ENCODE measurements around the gene KIRREL2.

The KIRREL2 gene

DNA sequence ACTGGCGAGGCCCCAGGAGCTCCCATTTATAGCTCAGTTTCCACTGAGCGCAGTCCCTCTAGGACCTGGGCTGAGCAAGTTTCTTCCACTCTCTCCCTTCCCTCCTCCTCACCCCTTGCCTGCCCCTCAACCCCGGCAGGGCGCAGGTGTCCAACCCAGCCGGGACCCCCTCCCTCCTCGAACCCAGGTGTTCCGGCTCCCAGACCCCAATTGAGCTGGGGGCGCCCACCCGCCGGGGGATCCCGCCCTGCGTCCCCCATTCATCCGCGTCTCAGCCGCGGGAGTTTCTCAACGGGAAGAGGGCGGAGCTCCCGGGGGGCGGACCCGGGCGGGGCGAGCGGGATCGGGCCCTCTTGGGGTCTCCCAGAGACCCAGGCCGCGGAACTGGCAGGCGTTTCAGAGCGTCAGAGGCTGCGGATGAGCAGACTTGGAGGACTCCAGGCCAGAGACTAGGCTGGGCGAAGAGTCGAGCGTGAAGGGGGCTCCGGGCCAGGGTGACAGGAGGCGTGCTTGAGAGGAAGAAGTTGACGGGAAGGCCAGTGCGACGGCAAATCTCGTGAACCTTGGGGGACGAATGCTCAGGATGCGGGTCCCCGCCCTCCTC lies at the start of gene KIRREL2:
Gene KIRREL2 (plus strand): TSS at position 366 of the 604 bp plus-strand sequence. CDS start 209 bp downstream, at position 575.
- no peaks in the 10 kb centered on the region for H3K36me3 ChIP-seq (replicated peaks)
- H3K4me3 ChIP-seq, result peak within 1 kb of the TSS; percentile 50
- in situ Hi-C loops (cut with MboI; ENCODE audit: low sequenced_read_pairs), result no loop called here
- H3K4me1 ChIP-seq, result peaks cover 6% of the 10 kb centered on the region
- H3K27me3 ChIP-seq (ENCODE audit: low read depth), result no peaks in the 10 kb centered on the region
- no peaks in the 10 kb centered on the region for H3K9me3 ChIP-seq
- peak in 1 of 2 experiments; percentile 74 for DNase-seq (ENCODE audit: low spot score in 2 of 2)

DNA sequence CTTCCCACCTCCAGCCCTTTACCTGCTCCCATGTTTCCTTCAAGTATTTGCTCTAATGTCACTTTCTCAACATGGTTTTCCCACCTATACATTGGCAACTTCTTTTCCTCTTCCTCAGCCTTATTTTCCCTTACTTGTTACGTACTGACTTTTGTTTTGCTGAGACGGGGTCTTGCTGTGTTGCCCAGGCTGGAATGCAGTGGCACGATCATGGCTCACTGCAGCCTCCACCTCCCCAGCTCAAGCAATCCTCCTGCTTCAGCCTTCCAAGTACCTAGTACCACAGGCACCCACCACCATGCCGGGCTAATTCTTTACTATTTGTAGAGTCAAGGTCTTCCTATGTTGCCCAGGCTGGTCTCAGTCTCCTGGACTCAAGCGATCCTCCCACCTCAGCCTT lies 49.1 kb upstream of the KIRREL2 start:
- H3K36me3 ChIP-seq (replicated peaks), result no peaks in the 10 kb centered on the region
- H3K4me1 ChIP-seq, result no peaks in the 10 kb centered on the region
- in situ Hi-C loops (cut with MboI; ENCODE audit: low sequenced_read_pairs), result no loop called here
- H3K4me3 ChIP-seq, result no peak overlapping the region
- DNase-seq (ENCODE audit: low spot score in 2 of 2), result no peak
- H3K9me3 ChIP-seq, result no peaks in the 10 kb centered on the region
- peaks cover 3% of the 10 kb centered on the region; the same call in 1 of the 2 replicates for H3K27me3 ChIP-seq (ENCODE audit: low read depth)

DNA sequence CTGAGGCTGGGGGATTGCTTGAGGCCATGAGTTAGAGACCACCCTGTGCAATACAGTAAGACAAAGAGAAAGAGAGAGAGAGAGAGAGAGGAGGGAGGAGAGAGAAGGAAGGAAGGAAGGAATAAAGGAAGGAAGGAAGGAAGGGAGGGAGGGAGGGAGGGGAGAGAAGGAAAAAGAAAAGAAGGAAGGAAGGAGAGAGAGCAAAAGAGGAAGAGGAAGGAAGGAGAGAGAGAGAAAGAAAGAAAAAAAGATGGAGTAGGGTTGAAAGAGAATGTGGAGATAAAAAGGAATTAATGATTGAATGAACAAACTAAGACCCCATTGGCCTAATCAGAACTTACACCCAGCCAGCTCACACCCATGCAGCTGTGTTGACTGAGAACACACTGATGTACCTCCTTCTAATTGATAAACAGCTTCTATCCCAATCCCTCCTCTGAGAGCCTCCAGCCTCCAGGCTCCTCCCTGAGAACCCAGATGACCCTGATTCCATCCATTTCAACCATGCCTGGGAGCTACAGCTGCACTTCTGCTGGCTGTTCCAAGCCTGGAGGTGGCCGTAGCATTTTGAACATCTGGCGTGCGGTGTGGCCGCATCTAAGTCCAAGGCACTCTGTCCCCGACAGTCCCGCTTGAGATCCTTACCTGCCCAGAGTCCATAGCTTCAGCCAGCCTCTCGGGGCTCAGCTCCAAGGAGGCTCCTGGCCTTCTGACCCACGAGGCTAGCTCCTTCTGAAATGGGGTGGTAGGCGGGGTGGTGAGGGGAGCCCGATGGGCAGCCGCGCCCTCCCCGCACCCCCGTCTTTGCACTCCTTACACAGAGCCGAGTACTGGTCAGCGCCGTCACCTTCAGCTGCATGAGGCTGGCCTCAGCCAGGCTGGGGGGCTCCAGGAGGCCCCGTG lies 45.1 kb upstream of the KIRREL2 start:
- Histone ChIP-seq H3K27me3 (ENCODE audit: low read depth) (no peaks in the 10 kb centered on the region), H3K4me1 (no peaks in the 10 kb centered on the region), H3K9me3 (no peaks in the 10 kb centered on the region), H3K36me3 (replicated peaks) (no peaks in the 10 kb centered on the region), H3K4me3 (no peak overlapping the region)
- DNase-seq (ENCODE audit: low spot score in 2 of 2), result no peak
- in situ Hi-C loops (cut with MboI; ENCODE audit: low sequenced_read_pairs), result no loop called here

DNA sequence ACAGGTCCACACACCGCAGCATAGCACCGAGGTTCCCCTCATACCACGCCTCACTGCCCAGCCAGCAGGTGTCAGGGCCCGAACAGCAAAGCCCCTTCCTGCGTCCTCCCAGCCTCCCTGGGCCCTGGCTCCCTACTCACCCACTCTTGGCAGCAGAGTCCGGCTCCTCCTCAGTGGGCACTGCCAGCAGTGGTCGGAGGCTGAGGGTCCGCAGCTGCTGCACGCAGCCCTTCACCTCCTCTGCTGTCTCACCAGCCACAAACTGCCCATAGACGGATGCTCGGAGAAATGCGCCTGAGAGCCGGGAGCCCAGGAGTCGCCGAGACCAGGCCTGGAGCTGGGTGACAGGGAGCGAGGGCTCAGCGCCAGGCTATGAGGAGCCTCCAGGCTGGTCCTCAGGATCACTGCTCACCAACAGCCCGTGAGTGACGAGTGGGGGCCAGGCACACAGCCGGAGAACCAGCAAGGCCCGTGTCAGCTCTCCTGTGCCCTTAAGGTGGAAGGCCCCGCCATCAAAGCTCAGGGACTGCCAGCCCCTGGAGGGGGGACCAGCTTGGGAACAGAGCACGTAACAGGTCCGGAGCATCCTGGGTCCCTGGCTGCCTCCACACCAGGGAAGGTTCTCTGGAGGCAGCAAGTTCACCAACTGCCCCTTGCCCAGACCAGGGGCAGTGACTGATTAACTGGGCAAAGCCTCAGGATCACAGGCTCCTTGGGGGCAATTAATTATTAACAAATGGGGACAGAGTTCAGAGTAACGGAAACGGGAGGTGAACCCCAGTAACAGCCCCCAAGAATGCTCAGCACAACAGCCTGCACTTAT lies 44.3 kb upstream of the KIRREL2 start, which contains the start of gene PRODH2:
Gene PRODH2 (minus strand): TSS at position 626 of the 823 bp plus-strand sequence. CDS start 40 bp downstream, at position 586.
- Histone ChIP-seq H3K9me3 (no peaks in the 10 kb centered on the region), H3K4me3 (no peak within 1 kb of the TSS), H3K36me3 (replicated peaks) (no peaks in the 10 kb centered on the region), H3K27me3 (ENCODE audit: low read depth) (no peaks in the 10 kb centered on the region), H3K4me1 (no peaks in the 10 kb centered on the region)
- in situ Hi-C loops (cut with MboI; ENCODE audit: low sequenced_read_pairs), result no loop called here
- DNase-seq (ENCODE audit: low spot score in 2 of 2), result no peak

DNA sequence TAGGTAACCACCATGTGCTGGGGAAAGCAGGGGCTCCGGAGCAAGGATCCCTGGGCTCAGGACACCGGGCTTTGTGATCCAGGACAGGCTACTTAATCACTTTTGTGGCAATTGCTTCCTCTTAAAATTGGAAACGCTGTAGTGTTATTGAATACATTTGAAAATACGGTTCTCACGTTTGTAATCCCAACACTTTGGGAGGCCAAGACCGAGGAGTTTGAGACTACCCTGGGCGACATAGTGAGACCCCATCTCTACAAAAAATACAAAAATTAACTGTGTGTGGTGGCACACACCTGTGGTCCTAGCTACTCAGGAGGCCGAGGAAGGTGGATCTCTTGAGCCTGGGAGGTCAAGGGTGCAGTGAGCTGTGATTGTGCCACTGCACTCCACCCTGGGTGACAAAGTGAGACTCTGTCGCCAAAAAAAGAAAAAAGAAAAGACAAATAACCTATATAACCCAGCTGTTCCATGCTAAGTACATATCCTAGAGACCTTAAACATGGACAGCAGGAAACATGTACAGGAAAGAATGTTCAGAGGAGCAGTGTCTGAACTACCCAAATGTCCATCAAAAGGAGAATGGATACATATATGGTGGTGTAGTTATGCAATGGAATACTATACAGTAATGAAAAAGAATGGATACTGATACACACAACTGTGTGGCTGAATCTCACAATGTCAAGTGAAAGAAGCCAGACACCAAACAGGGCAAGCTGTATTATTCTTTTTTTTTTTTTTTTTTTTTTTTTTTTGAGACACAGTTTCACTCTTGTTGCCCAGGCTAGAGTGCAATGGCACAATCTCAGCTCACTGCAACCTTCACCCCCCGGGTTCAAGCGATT lies 43.4 kb upstream of the KIRREL2 start:
- Histone ChIP-seq H3K9me3 (no peaks in the 10 kb centered on the region), H3K4me3 (no peak overlapping the region)

DNA sequence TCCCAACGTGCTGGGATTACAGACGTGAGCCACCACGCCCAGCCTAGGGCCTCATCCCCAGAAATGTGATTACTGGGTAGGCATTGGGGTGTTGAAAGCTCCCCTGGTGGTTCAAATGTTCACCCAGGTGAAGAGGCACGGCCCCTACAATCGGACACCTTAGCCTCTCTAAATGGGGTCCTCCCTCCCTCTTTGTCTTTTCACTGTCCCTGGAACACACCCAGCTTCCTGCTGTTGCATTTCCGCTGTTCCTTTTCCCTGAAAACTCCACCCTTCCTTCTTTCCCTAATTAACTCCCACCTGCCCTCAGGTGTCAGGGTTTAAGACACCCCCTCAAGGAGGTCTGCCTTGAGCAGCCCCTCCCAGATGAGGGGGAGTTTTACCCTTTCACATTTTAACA lies 40.4 kb upstream of the KIRREL2 start:
- no peak for DNase-seq (ENCODE audit: low spot score in 2 of 2)
- in situ Hi-C loops (cut with MboI; ENCODE audit: low sequenced_read_pairs), result no loop called here
- no peaks in the 10 kb centered on the region; the same call in 1 of the 2 replicates for H3K27me3 ChIP-seq (ENCODE audit: low read depth)

More for the DNA sequence above, 43.4 kb upstream of the KIRREL2 start:
- in situ Hi-C loops (cut with MboI; ENCODE audit: low sequenced_read_pairs), result no loop called here
- Histone ChIP-seq H3K27me3 (ENCODE audit: low read depth) (no peaks in the 10 kb centered on the region), H3K4me1 (no peaks in the 10 kb centered on the region), H3K36me3 (replicated peaks) (no peaks in the 10 kb centered on the region)
- no peak for DNase-seq (ENCODE audit: low spot score in 2 of 2)

DNA sequence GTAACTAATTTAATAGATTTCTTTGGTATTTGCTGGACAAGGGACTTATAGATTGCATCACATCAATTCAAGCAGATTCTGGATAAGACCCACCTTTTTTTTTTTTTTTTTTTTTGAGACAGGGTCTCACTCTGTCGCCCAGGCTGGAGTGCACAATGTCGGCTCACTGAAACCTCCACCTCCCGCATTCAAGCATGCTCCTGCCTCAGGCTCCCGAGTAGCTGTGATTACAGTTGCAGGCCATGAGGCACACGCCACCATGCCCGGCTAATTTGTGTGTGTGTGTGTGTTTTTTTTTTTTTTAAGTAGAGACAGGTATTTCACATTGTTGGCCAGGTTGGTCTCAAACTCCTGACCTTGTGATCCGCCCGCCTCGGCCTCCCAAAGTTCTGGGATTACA lies 39.9 kb upstream of the KIRREL2 start:
- no peaks in the 10 kb centered on the region for H3K36me3 ChIP-seq (replicated peaks)
- H3K4me3 ChIP-seq, result no peak overlapping the region
- DNase-seq (ENCODE audit: low spot score in 2 of 2), result no peak
- no peaks in the 10 kb centered on the region; the same call in 1 of the 2 replicates for H3K27me3 ChIP-seq (ENCODE audit: low read depth)
- in situ Hi-C loops (cut with MboI; ENCODE audit: low sequenced_read_pairs), result no loop called here
- H3K9me3 ChIP-seq, result no peaks in the 10 kb centered on the region
- peaks cover 4% of the 10 kb centered on the region; the same call in 1 of the 2 replicates for H3K4me1 ChIP-seq

More for the DNA sequence above, 40.4 kb upstream of the KIRREL2 start:
- Histone ChIP-seq H3K9me3 (no peaks in the 10 kb centered on the region), H3K36me3 (replicated peaks) (no peaks in the 10 kb centered on the region), H3K4me1 (peaks cover 4% of the 10 kb centered on the region; the same call in 1 of the 2 replicates), H3K4me3 (no peak overlapping the region)

DNA sequence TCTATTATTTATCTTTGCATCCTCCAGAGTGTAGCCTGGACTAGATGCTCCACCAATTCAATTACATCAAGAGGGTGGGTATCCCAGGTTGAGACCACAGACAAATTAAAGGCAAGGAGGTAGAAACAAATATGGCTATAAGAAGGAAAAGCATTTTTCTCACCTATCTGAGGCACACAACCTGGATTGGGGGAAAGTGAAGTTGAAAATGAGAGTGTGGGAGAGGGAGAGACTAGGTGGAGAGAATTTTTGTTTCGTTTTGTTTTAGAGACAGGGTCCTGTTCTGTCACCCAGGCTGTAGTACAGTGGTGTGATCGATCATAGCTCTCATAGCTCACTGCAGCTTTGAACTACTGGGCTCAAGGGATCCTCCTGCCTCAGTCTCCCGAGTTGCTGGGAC lies 38.3 kb upstream of the KIRREL2 start:
- Histone ChIP-seq H3K4me1 (peaks cover 4% of the 10 kb centered on the region; the same call in 1 of the 2 replicates), H3K27me3 (ENCODE audit: low read depth) (no peaks in the 10 kb centered on the region; the same call in 1 of the 2 replicates), H3K4me3 (no peak overlapping the region), H3K36me3 (replicated peaks) (no peaks in the 10 kb centered on the region), H3K9me3 (no peaks in the 10 kb centered on the region)
- no peak for DNase-seq (ENCODE audit: low spot score in 2 of 2)
- in situ Hi-C loops (cut with MboI; ENCODE audit: low sequenced_read_pairs), result no loop called here

DNA sequence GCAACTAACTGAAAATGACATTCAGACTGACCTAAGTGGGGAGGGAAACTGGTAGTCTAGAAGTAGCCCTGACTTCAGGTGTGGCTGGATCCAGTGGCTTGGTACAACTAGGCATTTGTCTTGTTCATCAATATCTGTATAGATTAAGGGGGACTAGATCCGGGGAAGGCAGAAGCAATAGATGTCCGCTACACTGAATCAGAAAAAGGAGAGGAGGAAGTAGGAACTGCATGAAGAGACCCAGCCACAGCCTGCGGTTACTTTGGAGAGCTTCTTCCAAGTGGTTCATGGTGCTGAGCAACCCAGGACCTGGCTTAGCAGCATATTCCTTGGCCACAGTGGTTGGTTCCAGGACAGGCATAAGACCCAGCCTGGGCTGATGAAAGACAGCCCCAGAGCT lies 34.1 kb upstream of the KIRREL2 start:
- in situ Hi-C loops (cut with MboI; ENCODE audit: low sequenced_read_pairs), result no loop called here
- Histone ChIP-seq H3K27me3 (ENCODE audit: low read depth) (peaks cover 7% of the 10 kb centered on the region), H3K9me3 (no peaks in the 10 kb centered on the region), H3K4me1 (peaks cover 4% of the 10 kb centered on the region; the same call in 1 of the 2 replicates), H3K36me3 (replicated peaks) (no peaks in the 10 kb centered on the region), H3K4me3 (no peak overlapping the region)
- DNase-seq (ENCODE audit: low spot score in 2 of 2), result no peak

DNA sequence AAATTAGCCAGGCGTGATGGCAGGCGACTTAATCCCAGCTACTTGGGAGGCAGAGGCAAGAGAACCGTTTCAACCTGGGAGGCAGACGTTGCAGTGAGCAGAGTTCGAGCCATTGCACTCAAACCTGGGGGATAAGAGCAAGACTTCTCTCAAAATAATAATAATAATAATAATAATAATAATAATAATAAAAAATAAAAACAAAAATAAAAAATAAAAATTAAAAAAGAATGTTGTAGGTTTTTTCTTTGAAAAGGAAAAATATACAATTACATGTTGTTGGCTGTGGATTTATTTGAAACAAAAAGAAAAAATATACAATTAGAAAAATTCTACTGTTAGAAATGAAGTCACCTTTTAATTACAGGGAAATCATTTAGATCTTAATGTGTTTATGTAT lies 32.6 kb upstream of the KIRREL2 start:
- in situ Hi-C loops (cut with MboI; ENCODE audit: low sequenced_read_pairs), result no loop called here
- Histone ChIP-seq H3K27me3 (ENCODE audit: low read depth) (peaks cover 9% of the 10 kb centered on the region), H3K9me3 (no peaks in the 10 kb centered on the region), H3K4me3 (no peak overlapping the region), H3K4me1 (peaks cover 4% of the 10 kb centered on the region; the same call in 1 of the 2 replicates), H3K36me3 (replicated peaks) (no peaks in the 10 kb centered on the region)
- DNase-seq (ENCODE audit: low spot score in 2 of 2), result no peak

DNA sequence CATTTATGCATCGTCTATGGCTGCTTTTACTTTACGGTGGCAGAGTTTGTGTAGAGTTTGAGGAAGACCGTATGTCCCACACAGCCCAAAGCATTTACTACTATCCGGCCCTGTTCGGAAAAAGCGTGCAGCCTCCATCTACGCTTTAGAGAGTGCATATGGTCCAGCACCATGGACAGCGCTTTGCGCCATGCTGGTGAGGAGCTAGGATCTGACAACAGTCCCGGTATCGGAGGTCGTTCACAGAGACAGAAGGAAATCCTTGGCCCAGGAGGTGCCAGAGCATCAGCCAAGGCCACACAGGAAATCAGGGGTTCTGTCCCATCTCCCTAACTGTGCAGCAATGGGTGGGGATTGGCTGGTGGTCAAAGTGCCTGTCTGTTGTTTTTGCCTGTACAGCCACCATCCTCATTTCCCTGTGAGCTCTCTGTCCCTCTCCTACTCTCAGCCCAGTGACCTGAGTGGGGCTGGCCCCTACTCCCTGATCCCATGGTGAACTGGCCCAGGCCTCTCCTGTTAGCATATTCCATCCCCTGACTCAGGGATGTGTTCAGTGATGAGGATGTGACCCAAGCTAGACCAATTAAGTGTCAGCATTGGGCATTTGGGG lies 27.9 kb upstream of the KIRREL2 start:
- Histone ChIP-seq H3K4me1 (no peaks in the 10 kb centered on the region), H3K9me3 (no peaks in the 10 kb centered on the region), H3K4me3 (no peak overlapping the region), H3K27me3 (ENCODE audit: low read depth) (peaks cover 30% of the 10 kb centered on the region), H3K36me3 (replicated peaks) (no peaks in the 10 kb centered on the region)
- peak; percentile 29 to 85 for DNase-seq (ENCODE audit: low spot score in 2 of 2)
- in situ Hi-C loops (cut with MboI; ENCODE audit: low sequenced_read_pairs), result no loop called here

DNA sequence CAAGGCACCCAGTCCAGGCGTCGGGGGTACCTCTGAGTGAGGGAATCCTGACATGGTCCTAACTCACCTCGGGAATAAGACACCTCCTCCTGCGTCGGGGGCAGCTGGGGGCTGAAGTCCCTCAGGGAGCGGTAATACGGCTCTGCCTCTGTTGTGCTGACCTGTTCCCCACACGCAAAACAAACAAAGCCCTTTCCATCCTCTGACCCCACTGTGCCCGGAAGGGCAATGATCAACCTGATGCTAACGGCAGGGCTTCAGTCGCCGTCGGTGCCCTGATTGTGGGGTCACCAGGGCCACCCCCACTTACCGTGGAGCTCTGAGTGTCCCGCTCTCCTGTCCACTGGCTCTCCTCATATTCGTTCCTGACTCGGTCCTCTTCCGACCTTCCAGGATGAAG lies 25.7 kb upstream of the KIRREL2 start:
- H3K4me3 ChIP-seq, result no peak overlapping the region
- in situ Hi-C loops (cut with MboI; ENCODE audit: low sequenced_read_pairs), result no loop called here
- H3K9me3 ChIP-seq, result no peaks in the 10 kb centered on the region
- no peak for DNase-seq (ENCODE audit: low spot score in 2 of 2)
- no peaks in the 10 kb centered on the region for H3K4me1 ChIP-seq
- no peaks in the 10 kb centered on the region for H3K36me3 ChIP-seq (replicated peaks)
- H3K27me3 ChIP-seq (ENCODE audit: low read depth), result peaks cover 34% of the 10 kb centered on the region
